Endodermal cell (in vitro differentiated cells): ENCODE measurements around the gene SAXO2. TPM values are rescaled to one million over a fixed set of nuclear protein-coding genes. Genes with fewer than 3 reads are reported as not detected.
A peak's percentile ranks its signal among the peaks of the same experiment; 100 is the strongest.
"Not testable (repeated sequence)": the region's sequence is repeated elsewhere in the genome, so short reads cannot be mapped to it uniquely, and the experiment has no call there.

ENCODE experiments used
- DNase-seq: peaks from one replicate; pipeline ENCODE4 v3.0.0-alpha.2; 2017
- H3K27ac ChIP-seq: 2 replicates; pipeline ENCODE4 v1.5.1; 2013; ENCODE audit warnings: mild to moderate bottlenecking, low read depth, low read length, moderate library complexity
- H3K27me3 ChIP-seq: 2 replicates; pipeline ENCODE4 v1.6.1; 2013; ENCODE audit warnings: mild to moderate bottlenecking, low read length, moderate library complexity; ENCODE audit not compliant: insufficient read depth, control insufficient read depth, poor library complexity, severe bottlenecking
- H3K36me3 ChIP-seq: 2 replicates; pipeline ENCODE4 v1.7.0; 2013; ENCODE audit warnings: mild to moderate bottlenecking, low read length, moderate library complexity; ENCODE audit not compliant: control insufficient read depth, insufficient read depth
- H3K4me1 ChIP-seq: one replicate; pipeline ENCODE4 v1.7.0; 2013; ENCODE audit warnings: low read length; ENCODE audit not compliant: control insufficient read depth, insufficient read depth
- H3K4me3 ChIP-seq: 2 replicates; pipeline ENCODE4 v1.5.1; 2013; ENCODE audit warnings: mild to moderate bottlenecking, low read length, moderate library complexity
- H3K9ac ChIP-seq: 2 replicates; pipeline ENCODE4 v1.6.1; 2013; ENCODE audit warnings: mild to moderate bottlenecking, low read length, moderate library complexity; ENCODE audit not compliant: poor library complexity, severe bottlenecking; ENCODE audit errors: extremely low read depth
- H3K9me3 ChIP-seq: 2 replicates; pipeline ENCODE4 v1.6.1; 2013; ENCODE audit warnings: mild to moderate bottlenecking, low read length, moderate library complexity; ENCODE audit not compliant: control insufficient read depth
- H3K27ac Mint-ChIP-seq: 2 replicates; pipeline ENCODE4 v1.8.0; 2020; ENCODE audit warnings: mixed read lengths
- H3K27me3 Mint-ChIP-seq: 2 replicates; pipeline ENCODE4 v1.8.0; 2021; ENCODE audit warnings: mild to moderate bottlenecking, mixed read lengths; ENCODE audit not compliant: insufficient read depth
- H3K36me3 Mint-ChIP-seq: 2 replicates; pipeline ENCODE4 v1.8.0; 2020; ENCODE audit warnings: low read depth, mixed read lengths
- H3K4me1 Mint-ChIP-seq: 2 replicates; pipeline ENCODE4 v1.8.0; 2020; ENCODE audit warnings: mixed read lengths
- H3K4me3 Mint-ChIP-seq: 2 replicates; pipeline ENCODE4 v1.8.0; 2020; ENCODE audit warnings: mild to moderate bottlenecking, moderate library complexity, mixed read lengths
- H3K9me3 Mint-ChIP-seq: 2 replicates; pipeline ENCODE4 v1.8.0; 2020; ENCODE audit warnings: mild to moderate bottlenecking, mixed read lengths
- CTCF ChIP-seq: fragments of 200-600 bp; sonication (generic); conservative IDR thresholded peaks from 2 replicates; pipeline ENCODE4 v1.5.0; 2021; ENCODE audit warnings: antibody characterized with exemption, mild to moderate bottlenecking
- WGBS, 2 experiments: methylation state at CpG; one replicate each; pipeline versions ENCODE4 v1.1.5 to v1.1.7; 2013; ENCODE audit warnings: missing lambda C conversion rate in 2 of 2, mixed read lengths in 1 of 2; ENCODE audit not compliant: insufficient coverage in 1 of 2, insufficient read length in 1 of 2; 5-methylcytosine and 5-hydroxymethylcytosine counted together
- total RNA-seq, 2 donors: library from RNA; stranded (reverse); fragmentation: NEBNext Ultra II Directional in 1 of 2; extraction: Animal tissue kit (Norgen Biotek cat#: 25700) in 1 of 2; gene quantifications; 2 replicates in 1 of 2; 3 replicates in 1 of 2; pipeline ENCODE4 v1.2.1, GENCODE V29; 2021

SAXO2 gene
- total RNA-seq, 2 donors from 2014 or later, result 17.6 to 23.9 TPM

GRCh38 chr15:82307714-82308081, 45.1 kb downstream of the SAXO2 start:
- H3K27me3 Mint-ChIP-seq, result peaks cover 5% of the 10 kb centered on the region
- H3K36me3 Mint-ChIP-seq, result no peaks in the 10 kb centered on the region
- Histone ChIP-seq H3K27me3 (no peaks in the 10 kb centered on the region), H3K4me1 (no peaks in the 10 kb centered on the region), H3K27ac (no peak overlapping the region), H3K4me3 (no peak overlapping the region), H3K9me3 (no peaks in the 10 kb centered on the region), H3K36me3 (no peaks in the 10 kb centered on the region), H3K9ac (no peak overlapping the region)
- WGBS, 2 experiments, result 86 to 91% methylated on average over 4 to 8 of the region's 8 CpGs
- H3K27ac Mint-ChIP-seq, result no peak overlapping the region
- no peak for DNase-seq
- peaks cover 7% of the 10 kb centered on the region for H3K9me3 Mint-ChIP-seq
- no peaks in the 10 kb centered on the region for H3K4me1 Mint-ChIP-seq
- H3K4me3 Mint-ChIP-seq, result no peak overlapping the region
- TF ChIP-seq CTCF, result no peak

GRCh38 chr15:82309802-82310201, 47.2 kb downstream of the SAXO2 start:
- peaks cover 5% of the 10 kb centered on the region for H3K27me3 Mint-ChIP-seq
- no peaks in the 10 kb centered on the region for H3K9me3 ChIP-seq
- no peak overlapping the region for H3K4me3 ChIP-seq
- H3K4me3 Mint-ChIP-seq, result no peak overlapping the region
- no peak for DNase-seq
- no peak overlapping the region for H3K27ac Mint-ChIP-seq
- no peak overlapping the region for H3K27ac ChIP-seq
- no peaks in the 10 kb centered on the region for H3K36me3 Mint-ChIP-seq
- H3K9me3 Mint-ChIP-seq, result peaks cover 7% of the 10 kb centered on the region
- WGBS, 2 experiments, result 100% methylated on average over 1 of the region's 2 CpGs; no CpG with 5 or more reads in 1 of the 2 experiments
- H3K4me1 Mint-ChIP-seq, result no peaks in the 10 kb centered on the region
- H3K36me3 ChIP-seq, result no peaks in the 10 kb centered on the region
- no peak overlapping the region for H3K9ac ChIP-seq
- no peaks in the 10 kb centered on the region for H3K27me3 ChIP-seq
- no peaks in the 10 kb centered on the region for H3K4me1 ChIP-seq
- no peak for TF ChIP-seq CTCF

- not testable (repeated sequence) for H3K27ac ChIP-seq, H3K27me3 Mint-ChIP-seq, H3K4me1 ChIP-seq, H3K27ac Mint-ChIP-seq, H3K4me3 ChIP-seq, H3K27me3 ChIP-seq, H3K36me3 Mint-ChIP-seq, H3K4me1 Mint-ChIP-seq, H3K4me3 Mint-ChIP-seq, H3K9ac ChIP-seq, H3K9me3 Mint-ChIP-seq, H3K9me3 ChIP-seq, H3K36me3 ChIP-seq
- 88 to 89% methylated on average over 3 to 5 of the region's 5 CpGs for WGBS, 2 experiments
- DNase-seq, result peak; percentile 8
These were observed 48.7 kb downstream of the SAXO2 start for GRCh38 chr15:82311321-82311720.
